Measurements from ENCODE around the gene ZNF26.
"Not testable (repeated sequence)": the region's sequence is repeated elsewhere in the genome, so short reads cannot be mapped to it uniquely, and the experiment has no call there.

Gene ZNF26

GRCh38 chr12:132986001-132986884 is at the start of gene ZNF26:
Gene ZNF26 (plus strand): TSS chr12:132986367. CDS start chr12:132986841, 474 bp downstream.
- DNase-seq (ENCODE audit: low read depth): peak; percentile 79

DNA sequence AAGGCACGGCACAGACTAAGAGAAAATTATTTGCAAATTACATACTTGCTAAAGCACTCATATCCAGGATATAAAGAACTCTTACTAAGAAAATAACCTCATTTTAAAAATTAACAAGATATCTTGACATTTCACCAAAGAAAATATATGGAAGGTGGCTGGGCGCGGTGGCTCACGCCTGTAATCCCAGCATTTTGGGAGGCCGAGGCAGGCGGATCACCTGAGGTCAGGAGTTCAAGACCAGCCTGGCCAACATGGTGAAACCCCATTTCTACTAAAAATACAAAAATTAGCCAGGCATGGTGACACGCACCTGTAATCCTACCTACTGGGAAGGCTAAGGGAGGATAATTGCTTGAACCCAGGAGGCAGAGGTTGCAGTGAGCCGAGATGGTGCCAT is 49.2 kb upstream of the ZNF26 start:
- DNase-seq (ENCODE audit: low read depth): not testable (repeated sequence)

DNA sequence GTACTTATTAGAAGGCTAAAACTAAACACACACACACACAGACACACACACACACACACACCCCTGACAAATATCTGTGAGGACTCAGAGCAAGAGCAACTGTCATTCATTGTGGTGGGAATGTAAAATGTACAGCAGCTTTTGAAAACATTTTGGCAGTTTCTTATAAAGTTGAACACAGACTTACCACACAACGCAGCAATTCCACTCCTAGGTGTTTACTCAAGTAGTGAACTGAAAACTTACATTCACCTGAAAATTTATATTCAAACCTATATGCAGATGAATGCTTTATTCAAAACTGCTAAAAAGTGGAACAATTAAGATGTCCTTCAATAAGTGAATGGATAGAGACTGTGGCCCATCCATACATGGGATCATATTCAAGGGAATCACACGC is 48.7 kb upstream of the ZNF26 start:
- DNase-seq (ENCODE audit: low read depth): no peak

GRCh38 chr12:132938807-132939206 is 47.4 kb upstream of the ZNF26 start:
- not testable (repeated sequence) for DNase-seq (ENCODE audit: low read depth)

- no peak for DNase-seq (ENCODE audit: low read depth)
Measured at GRCh38 chr12:132940071-132940719, 46.0 kb upstream of the ZNF26 start.

DNA sequence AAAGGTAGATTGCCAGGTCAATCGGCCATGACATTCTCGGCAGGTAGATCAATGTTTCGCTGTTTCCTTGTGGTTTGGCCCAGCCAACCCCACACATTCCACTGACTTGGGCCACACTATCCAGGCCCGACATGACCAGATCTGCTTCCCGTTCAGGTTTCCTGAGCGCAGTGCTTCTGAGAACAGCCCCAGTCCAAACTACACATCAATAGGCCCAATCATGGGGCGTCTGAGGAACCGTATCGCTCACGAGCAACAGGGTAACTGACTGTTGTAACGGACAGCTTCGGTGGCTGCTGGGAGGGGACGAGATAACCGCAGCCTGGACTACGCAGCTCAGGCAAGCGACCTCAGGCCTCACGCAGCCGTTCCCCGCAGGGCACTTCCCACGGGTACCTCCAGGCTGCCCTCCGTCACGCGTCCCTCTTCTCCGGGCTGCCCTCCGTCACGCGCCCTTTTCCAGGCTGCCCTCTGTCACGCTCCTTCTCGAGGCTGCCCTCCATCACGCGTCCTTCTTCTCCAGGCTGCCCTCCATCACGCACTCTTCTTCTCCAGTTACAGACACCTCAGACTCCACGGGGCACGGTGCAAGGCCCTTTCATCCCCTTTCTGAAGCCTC is 44.7 kb upstream of the ZNF26 start:
- no peak for DNase-seq (ENCODE audit: low read depth)

DNA sequence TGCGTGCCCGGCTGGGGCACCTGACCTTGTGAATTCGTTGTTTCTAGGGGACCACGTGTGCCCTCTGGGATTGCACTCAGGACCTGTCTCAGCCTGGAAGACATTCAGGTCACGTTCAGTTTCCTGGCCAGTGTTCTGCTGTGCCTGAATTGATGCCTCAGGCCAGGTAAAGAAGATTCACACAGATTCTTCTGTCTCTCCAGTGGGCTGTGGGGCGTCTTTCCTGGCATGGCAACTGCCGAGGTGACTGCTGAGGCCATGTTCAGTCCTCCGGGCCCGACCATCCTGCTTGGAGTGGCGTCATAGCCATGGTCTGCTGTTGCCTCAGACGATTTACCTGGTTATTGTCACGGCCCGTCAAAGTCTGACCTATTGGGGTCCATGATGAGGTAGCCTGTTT is 43.6 kb upstream of the ZNF26 start:
- no peak for DNase-seq (ENCODE audit: low read depth)

GRCh38 chr12:132945806-132946205 is 40.4 kb upstream of the ZNF26 start:
- DNase-seq (ENCODE audit: low read depth): no peak

- DNase-seq (ENCODE audit: low read depth): no peak
Measured at GRCh38 chr12:132946246-132946820, 39.8 kb upstream of the ZNF26 start.

DNA sequence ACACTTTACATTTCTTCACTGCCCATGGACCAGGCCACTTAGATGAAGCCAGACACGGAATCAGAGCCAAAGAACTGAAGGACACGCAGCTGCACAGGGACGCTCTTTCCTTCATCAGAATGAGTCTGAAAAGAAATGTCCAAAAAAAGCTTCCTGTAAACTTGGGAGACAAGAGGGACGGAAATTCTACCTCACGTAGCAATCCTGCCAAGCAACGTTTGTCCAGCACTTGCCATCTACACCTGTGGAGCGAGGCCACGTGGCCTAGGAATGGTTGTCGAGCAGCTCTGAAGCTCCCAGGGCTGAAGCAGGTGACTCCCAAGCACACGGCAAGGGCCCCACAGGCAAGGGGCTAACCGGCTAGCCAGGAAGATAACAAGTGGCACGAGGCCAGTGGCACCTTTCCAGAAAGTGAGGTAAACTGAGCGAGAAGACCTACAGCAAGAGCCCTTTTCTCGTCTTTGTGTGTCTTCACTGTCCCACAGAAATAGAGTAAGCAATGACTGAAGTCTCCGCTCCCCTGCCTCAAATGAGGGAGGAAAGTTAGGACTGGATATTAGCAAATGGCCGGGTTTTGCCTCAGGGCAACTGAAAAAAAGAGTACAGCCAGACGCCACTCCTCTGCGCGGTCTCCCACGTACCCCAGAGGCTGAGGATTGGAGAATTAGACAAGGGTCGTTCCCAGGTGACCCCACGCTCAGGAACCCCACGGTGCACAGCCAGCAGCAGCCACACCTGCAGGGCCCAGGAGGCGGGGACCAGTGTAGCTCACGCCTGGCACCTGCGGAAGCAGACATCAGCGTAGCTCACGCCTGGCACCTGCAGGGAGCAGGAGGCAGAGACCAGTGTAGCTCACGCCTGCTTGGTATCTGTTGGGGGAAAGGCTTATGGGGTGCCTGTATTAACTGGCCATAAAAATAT is 37.8 kb upstream of the ZNF26 start:
- no peak for DNase-seq (ENCODE audit: low read depth)

- no peak for DNase-seq (ENCODE audit: low read depth)
Measured at GRCh38 chr12:132949936-132950837, 36.0 kb upstream of the ZNF26 start.

DNA sequence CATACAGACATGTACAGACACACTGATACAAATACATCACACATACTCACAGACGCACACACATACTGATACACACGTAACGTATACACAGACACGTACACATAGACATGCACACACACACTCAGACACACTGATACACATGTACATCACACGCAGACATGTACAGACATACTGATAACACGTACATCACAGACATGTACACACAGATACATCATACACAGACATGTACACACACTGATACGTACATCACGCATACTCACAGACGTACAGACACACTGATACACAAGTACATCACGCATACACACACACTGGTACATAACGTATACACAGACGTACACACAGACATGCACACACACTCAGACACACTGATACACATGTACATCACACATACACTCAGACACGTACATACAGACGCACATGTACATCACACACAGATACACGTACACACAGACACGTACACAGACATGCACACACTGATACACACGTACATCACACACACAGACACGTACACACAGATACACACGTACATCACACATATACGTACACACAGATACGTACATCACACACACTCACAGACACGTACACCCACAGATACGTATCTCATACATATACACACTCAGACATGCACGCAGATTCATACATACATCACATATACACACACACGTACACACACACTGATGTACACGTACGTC is 35.2 kb upstream of the ZNF26 start:
- DNase-seq (ENCODE audit: low read depth): no peak

DNA sequence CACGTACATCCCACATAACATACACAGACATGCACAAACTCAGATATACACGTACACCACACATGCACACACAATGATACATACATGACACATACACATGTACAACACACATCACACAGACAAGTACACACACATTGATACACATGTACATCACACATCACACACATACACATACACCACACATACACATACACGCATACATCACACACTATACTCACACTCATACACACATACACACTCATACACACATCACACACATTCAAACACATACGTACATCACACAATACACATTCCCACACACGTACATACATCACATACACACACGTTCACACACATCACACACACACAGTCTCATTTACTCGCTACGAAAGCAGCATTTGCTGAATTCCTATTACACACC is 34.5 kb upstream of the ZNF26 start:
- no peak for DNase-seq (ENCODE audit: low read depth)

DNA sequence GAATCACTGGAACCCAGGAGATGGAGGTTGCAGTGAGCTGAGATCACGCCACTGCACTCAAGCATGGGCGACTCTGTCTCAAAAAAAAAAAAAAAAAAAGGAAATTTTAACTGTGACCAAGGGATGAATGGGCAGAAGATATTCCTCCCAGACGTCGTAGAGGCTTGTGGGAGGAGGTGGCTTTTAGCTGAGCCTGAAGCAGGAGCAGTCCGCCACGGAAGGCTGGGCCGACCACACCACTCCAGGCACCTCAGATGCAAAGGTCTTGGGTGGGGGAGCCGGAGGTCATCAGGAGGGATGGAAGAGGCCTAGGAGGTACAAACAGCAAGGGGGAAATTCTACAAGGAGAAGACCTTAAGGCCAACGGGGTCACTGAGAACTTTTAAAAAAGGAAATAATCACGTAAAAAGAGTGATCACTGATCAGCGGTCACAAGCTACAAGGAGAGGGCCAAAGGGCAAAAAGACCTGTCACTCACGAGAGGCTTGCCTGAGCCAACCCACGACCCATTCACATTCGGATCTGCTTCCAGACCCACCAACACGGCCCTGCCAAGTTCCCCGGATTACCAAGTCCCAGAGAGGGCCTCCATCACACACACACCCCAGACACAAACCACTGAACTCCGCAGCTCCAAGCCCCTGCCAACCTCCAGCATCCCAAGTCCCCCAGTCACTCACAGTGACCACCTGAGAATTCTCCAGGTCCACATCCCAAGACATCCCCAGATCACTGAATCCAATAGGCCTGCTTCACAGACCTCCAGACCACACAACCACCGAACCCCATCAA is 33.6 kb upstream of the ZNF26 start:
- no peak for DNase-seq (ENCODE audit: low read depth)

GRCh38 chr12:132953163-132953425 is 33.1 kb upstream of the ZNF26 start:
- no peak for DNase-seq (ENCODE audit: low read depth)

- DNase-seq (ENCODE audit: low read depth): no peak
Measured at GRCh38 chr12:132953771-132954170, 32.4 kb upstream of the ZNF26 start.

DNA sequence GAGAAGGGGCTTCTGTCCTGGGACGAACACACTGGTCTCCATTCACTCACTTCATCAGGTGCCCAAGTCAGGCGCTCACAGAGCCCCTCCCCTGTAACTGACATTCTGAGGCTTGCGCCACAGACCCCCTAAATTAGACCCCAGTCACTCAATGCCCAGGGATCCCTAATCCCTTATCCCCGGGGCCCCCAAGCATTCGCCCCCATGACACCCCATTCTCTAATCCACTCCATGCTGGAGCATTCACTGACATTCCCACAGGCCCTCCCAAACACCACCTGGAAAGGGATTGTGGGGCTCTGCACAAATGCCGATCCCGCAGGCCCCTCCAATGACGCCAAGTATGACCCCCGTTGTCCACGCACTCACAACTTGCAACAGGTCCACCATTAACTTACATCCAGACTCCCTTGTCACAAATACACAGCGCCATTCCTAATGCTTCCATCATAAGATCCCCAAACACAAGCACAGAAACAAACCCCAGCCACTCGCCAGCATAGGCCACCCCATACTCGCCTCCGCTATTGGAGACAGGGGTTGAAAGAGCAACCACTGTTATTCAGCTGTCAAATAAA is 31.6 kb upstream of the ZNF26 start:
- no peak for DNase-seq (ENCODE audit: low read depth)

- no peak for DNase-seq (ENCODE audit: low read depth)
Measured at GRCh38 chr12:132955094-132956010, 30.8 kb upstream of the ZNF26 start.

Measured in stimulated activated CD8-positive, alpha-beta memory T cell treated with anti-CD3 and anti-CD28 coated beads, Interleukin-4, amount 100 ng/mL, for 24 hours (primary cell).